GM23338 (cell line): ENCODE data around the gene FAM219A. TPM values are rescaled to one million over a fixed set of nuclear protein-coding genes. Genes with fewer than 3 reads are reported as not detected.

ENCODE experiments used
- ATAC-seq: fragments of 200-7000 bp; cut with Tn5 transposase; 3 replicates; pipeline ENCODE4 v1.9.1; 2020
- DNase-seq: peaks from one replicate; pipeline ENCODE4 v3.0.0-alpha.2; 2015; ENCODE audit warnings: low spot score
- H2AFZ ChIP-seq: fragments of 200-600 bp; sonication (generic); 2 replicates; pipeline ENCODE4 v1.8.0; 2016; ENCODE audit warnings: antibody characterized with exemption, mild to moderate bottlenecking, moderate library complexity
- H3F3A ChIP-seq: fragments of 200-600 bp; sonication (generic); replicated peaks from 2 replicates; pipeline ENCODE4 v1.8.0; 2017; ENCODE audit warnings: antibody characterized with exemption, mixed run types, low read depth
- H3K27ac ChIP-seq: fragments of 200-600 bp; sonication (generic); 2 replicates; pipeline ENCODE4 v1.6.1; 2016; ENCODE audit warnings: low read depth
- H3K27me3 ChIP-seq: fragments of 200-600 bp; sonication (generic); 2 replicates; pipeline ENCODE4 v1.8.0; 2016; ENCODE audit warnings: mild to moderate bottlenecking, mixed run types, moderate library complexity; ENCODE audit not compliant: insufficient read depth
- H3K36me3 ChIP-seq: fragments of 200-600 bp; sonication (generic); 2 replicates; pipeline ENCODE4 v1.8.0; 2016; ENCODE audit warnings: mild to moderate bottlenecking; ENCODE audit not compliant: insufficient read depth
- H3K4me1 ChIP-seq: fragments of 200-600 bp; sonication (generic); 2 replicates; pipeline ENCODE4 v1.8.0; 2016; ENCODE audit warnings: mild to moderate bottlenecking, moderate library complexity; ENCODE audit not compliant: insufficient read depth
- H3K4me2 ChIP-seq: fragments of 200-600 bp; sonication (generic); 2 replicates; pipeline ENCODE4 v1.7.1; 2017; ENCODE audit warnings: mixed run types
- H3K4me3 ChIP-seq: fragments of 200-600 bp; sonication (generic); 2 replicates; pipeline ENCODE4 v1.6.1; 2016; ENCODE audit warnings: mixed run types
- H3K79me2 ChIP-seq: fragments of 200-600 bp; sonication (generic); replicated peaks from 2 replicates; pipeline ENCODE4 v1.8.0; 2017; ENCODE audit warnings: mild to moderate bottlenecking; ENCODE audit not compliant: insufficient read depth
- H3K9me2 ChIP-seq: fragments of 200-600 bp; sonication (generic); 2 replicates; pipeline ENCODE4 v1.8.0; 2017; ENCODE audit not compliant: insufficient read depth
- H4K20me1 ChIP-seq: fragments of 200-600 bp; sonication (generic); replicated peaks from 2 replicates; pipeline ENCODE4 v1.8.0; 2017; ENCODE audit warnings: mild to moderate bottlenecking; ENCODE audit not compliant: insufficient read depth
- H3K27ac Mint-ChIP-seq: 2 replicates; pipeline ENCODE4 v1.8.0; 2020; ENCODE audit warnings: inconsistent platforms, mild to moderate bottlenecking, moderate library complexity, mixed read lengths
- H3K27me3 Mint-ChIP-seq: 3 replicates; pipeline ENCODE4 v1.8.0; 2022; ENCODE audit warnings: low read depth, mild to moderate bottlenecking, moderate library complexity, mixed read lengths, inconsistent platforms; ENCODE audit not compliant: insufficient read depth, poor library complexity
- H3K36me3 Mint-ChIP-seq: 3 replicates; pipeline ENCODE4 v1.8.0; 2021; ENCODE audit warnings: low read depth, mild to moderate bottlenecking, inconsistent platforms, moderate library complexity, mixed read lengths
- H3K4me1 Mint-ChIP-seq: 3 replicates; pipeline ENCODE4 v1.8.0; 2020; ENCODE audit warnings: mild to moderate bottlenecking, inconsistent platforms, mixed read lengths
- H3K4me3 Mint-ChIP-seq: 3 replicates; pipeline ENCODE4 v1.8.0; 2021; ENCODE audit warnings: moderate library complexity, mild to moderate bottlenecking, inconsistent platforms, mixed read lengths
- H3K9me3 Mint-ChIP-seq: 3 replicates; pipeline ENCODE4 v1.8.0; 2020; ENCODE audit warnings: moderate library complexity, mild to moderate bottlenecking, inconsistent platforms, mixed read lengths
- CREB1 ChIP-seq: fragments of 250-450 bp; sonication (Bioruptor Pico); IDR thresholded peaks from 2 replicates; pipeline ENCODE4 v1.5.0; 2020; ENCODE audit warnings: low read depth, mild to moderate bottlenecking, moderate library complexity
- CTCF ChIP-seq, 2 experiments: fragments of 200-600 bp in 1 of 2; sonication (generic) in 1 of 2; conservative IDR thresholded peaks; 2 replicates each; pipeline versions ENCODE4 v1.5.1 to v1.6.1; 2016 to 2017; ENCODE audit warnings: antibody characterized with exemption in 2 of 2, low read depth in 2 of 2, mild to moderate bottlenecking in 2 of 2, moderate library complexity in 1 of 2
- ETS1 ChIP-seq: IDR thresholded peaks from 2 replicates; pipeline ENCODE4 v1.6.1; 2016; ENCODE audit warnings: antibody characterized with exemption
- EZH2 ChIP-seq: fragments of 200-600 bp; sonication (generic); IDR thresholded peaks from one replicate; pipeline ENCODE4 v1.8.0; 2017; ENCODE audit warnings: antibody characterized with exemption, mild to moderate bottlenecking, low read depth; ENCODE audit not compliant: unreplicated experiment
- EZH2phosphoT487 ChIP-seq: fragments of 200-600 bp; sonication (generic); IDR thresholded peaks from one replicate; pipeline ENCODE4 v1.8.1; 2018; ENCODE audit warnings: antibody characterized with exemption; ENCODE audit not compliant: unreplicated experiment
- JUNB ChIP-seq: IDR thresholded peaks from one replicate; pipeline ENCODE4 v1.6.1; 2016; ENCODE audit warnings: antibody characterized with exemption; ENCODE audit not compliant: unreplicated experiment
- NANOG ChIP-seq: IDR thresholded peaks from 2 replicates; pipeline ENCODE4 v1.6.1; 2016; ENCODE audit warnings: antibody characterized with exemption, borderline replicate concordance
- POLR2AphosphoS5 ChIP-seq: IDR thresholded peaks from 2 replicates; pipeline ENCODE4 v1.6.1; 2016; ENCODE audit warnings: antibody characterized with exemption, low read depth
- REST ChIP-seq: IDR thresholded peaks from one replicate; pipeline ENCODE4 v1.6.1; 2018; ENCODE audit warnings: antibody characterized with exemption; ENCODE audit not compliant: unreplicated experiment
- STAT1 ChIP-seq: IDR thresholded peaks from one replicate; pipeline ENCODE4 v1.6.1; 2016; ENCODE audit warnings: antibody characterized with exemption; ENCODE audit not compliant: unreplicated experiment
- ZNF114 ChIP-seq: fragments of 250-450 bp; sonication (Bioruptor Pico); IDR thresholded peaks from 2 replicates; pipeline ENCODE4 v1.5.0; 2020; ENCODE audit warnings: mild to moderate bottlenecking, moderate library complexity
- ZNF331 ChIP-seq: fragments of 250-450 bp; sonication (Bioruptor Pico); IDR thresholded peaks from 2 replicates; pipeline ENCODE4 v1.5.0; 2020; ENCODE audit warnings: low read depth, mild to moderate bottlenecking, moderate library complexity
- ZNF462 ChIP-seq: fragments of 250-450 bp; sonication (Bioruptor Pico); IDR thresholded peaks from 2 replicates; pipeline ENCODE4 v1.5.0; 2020; ENCODE audit warnings: mild to moderate bottlenecking, moderate library complexity
- polyA plus RNA-seq: library from polyadenylated mRNA; unstranded; fragments of >200 nt; fragmentation: Nextera tagmentation; extraction: Ambion mirVana; gene quantifications from 2 replicates; pipeline ENCODE4 v1.2.1, GENCODE V29; 2016
- total RNA-seq: library from RNA; depleted of rRNA; stranded (reverse); fragments of >200 nt; shearing (Covaris generic); gene quantifications from 2 replicates; pipeline ENCODE4 v1.2.3, GENCODE V29; 2014

FAM219A gene
- total and polyA plus RNA-seq, 2 experiments from 2014 or later = 3.8 to 7.2 TPM

- Mint-ChIP-seq H3K36me3 (no peaks in the 10 kb centered on the region), H3K4me3 (no peak overlapping the region), H3K27ac (no peak overlapping the region; the same call in 1 of the 2 replicates), H3K27me3 (no peaks in the 10 kb centered on the region), H3K9me3 (no peaks in the 10 kb centered on the region), H3K4me1 (peaks cover 24% of the 10 kb centered on the region)
- TF ChIP-seq CREB1 (CRISPR knock-in tag) = no peak
- no peak for TF ChIP-seq POLR2AphosphoS5
- TF ChIP-seq JUNB = no peak
- no peak for TF ChIP-seq NANOG
- TF ChIP-seq ZNF462 (CRISPR knock-in tag) = no peak
- no peak for TF ChIP-seq REST
- TF ChIP-seq ETS1 = no peak
- no peak for TF ChIP-seq EZH2phosphoT487
- no peak for TF ChIP-seq ZNF114 (CRISPR knock-in tag)
- no peak for TF ChIP-seq CTCF (conservative IDR thresholded peaks at IDR 0.05; ENCODE audit: low read depth in 2 of 2)
- TF ChIP-seq ZNF331 (CRISPR knock-in tag) = no peak
- no peak for TF ChIP-seq EZH2
- TF ChIP-seq STAT1 = no peak
- Histone ChIP-seq H2AFZ (no peak overlapping the region), H3K36me3 (no peaks in the 10 kb centered on the region), H4K20me1 (peaks cover 7% of the 10 kb centered on the region), H3K9me2 (no peaks in the 10 kb centered on the region; the same call in 1 of the 2 replicates), H3K4me1 (peaks cover 7% of the 10 kb centered on the region; the same call in 1 of the 2 replicates), H3K27me3 (peaks cover 11% of the 10 kb centered on the region; the same call in 1 of the 2 replicates), H3F3A (0 out of 2 replicates have a peak, but pooled peaks cover 2% of the 10 kb centered on the region), H3K4me2 (no peak overlapping the region), H3K79me2 (peaks cover 17% of the 10 kb centered on the region; the same call in 1 of the 2 replicates), H3K4me3 (no peak overlapping the region), H3K27ac (no peak overlapping the region)
- ATAC-seq = peak; percentile 46
- no peak for DNase-seq
These were observed 6.8 kb downstream of the FAM219A start for GRCh38 chr9:34451545-34451944.
